GM12891 (cell line): ENCODE data around the gene TTC13.

ENCODE experiments used
- DNase-seq: peaks from one replicate; pipeline ENCODE4 v3.0.0; 2011; ENCODE audit warnings: low spot score; ENCODE audit not compliant: insufficient read length
- FAIRE-seq: peaks from 2 replicates; lab custom pipeline; 2011; peaks lifted over from hg19 to GRCh38; lab: Jason Lieb, UNC
- PAX5 ChIP-seq: IDR thresholded peaks from 2 replicates; pipeline ENCODE4 v1.6.1; 2011; ENCODE audit warnings: low read length, moderate library complexity, mild to moderate bottlenecking; ENCODE audit not compliant: insufficient read depth, severe bottlenecking
- POLR2A ChIP-seq: IDR thresholded peaks from 2 replicates; pipeline ENCODE4 v1.6.1; 2011; ENCODE audit warnings: low read depth, low read length, control low read depth
- POLR2AphosphoS5 ChIP-seq: IDR thresholded peaks from 2 replicates; pipeline ENCODE4 v1.6.1; 2011; ENCODE audit warnings: low read depth, low read length, control low read depth
- POU2F2 ChIP-seq: IDR thresholded peaks from 2 replicates; pipeline ENCODE4 v1.6.1; 2011; ENCODE audit warnings: low read depth, mild to moderate bottlenecking, control low read depth, low read length, moderate library complexity
- SPI1 ChIP-seq: IDR thresholded peaks from 2 replicates; pipeline ENCODE4 v1.6.1; 2011; ENCODE audit warnings: low read depth, low read length, control low read depth
- TAF1 ChIP-seq: IDR thresholded peaks from 2 replicates; pipeline ENCODE4 v1.6.1; 2011; ENCODE audit warnings: low read depth, low read length, control low read depth

The TTC13 gene

DNA sequence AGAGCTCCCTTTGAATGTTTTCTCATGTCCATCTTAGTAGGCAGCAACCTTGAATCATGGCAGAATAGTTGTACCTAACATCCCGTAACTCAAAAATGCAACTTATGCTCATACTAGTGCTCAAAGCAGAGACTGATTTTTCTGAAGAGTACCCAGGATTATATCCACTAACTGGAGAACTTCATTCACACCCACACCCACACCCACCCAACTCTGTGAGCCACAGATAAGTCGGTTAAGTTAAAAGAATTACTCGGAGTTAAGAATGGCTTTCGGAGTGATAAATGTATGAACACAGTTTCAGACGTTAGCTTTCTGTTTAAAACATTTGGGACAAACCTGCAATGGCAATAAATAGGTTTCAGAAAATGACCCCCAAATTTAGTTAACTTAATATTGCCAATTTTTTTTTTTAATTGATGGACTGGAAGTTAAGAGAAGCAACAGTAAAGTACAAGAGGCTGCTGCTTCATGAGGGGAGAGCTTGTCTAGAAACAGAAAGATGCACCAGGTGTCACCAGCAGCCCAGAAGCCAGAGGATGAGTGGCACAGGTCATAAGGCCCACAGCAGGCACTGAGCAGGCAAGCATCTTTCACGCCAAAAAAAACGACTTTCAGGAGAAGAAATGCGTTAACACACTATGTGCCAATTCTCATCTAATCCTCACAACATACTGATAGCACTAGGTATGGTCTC, 61.9 kb downstream of the TTC13 start:
- no peak for TF ChIP-seq POU2F2
- FAIRE-seq (peak; percentile 23), DNase-seq (no peak)

DNA sequence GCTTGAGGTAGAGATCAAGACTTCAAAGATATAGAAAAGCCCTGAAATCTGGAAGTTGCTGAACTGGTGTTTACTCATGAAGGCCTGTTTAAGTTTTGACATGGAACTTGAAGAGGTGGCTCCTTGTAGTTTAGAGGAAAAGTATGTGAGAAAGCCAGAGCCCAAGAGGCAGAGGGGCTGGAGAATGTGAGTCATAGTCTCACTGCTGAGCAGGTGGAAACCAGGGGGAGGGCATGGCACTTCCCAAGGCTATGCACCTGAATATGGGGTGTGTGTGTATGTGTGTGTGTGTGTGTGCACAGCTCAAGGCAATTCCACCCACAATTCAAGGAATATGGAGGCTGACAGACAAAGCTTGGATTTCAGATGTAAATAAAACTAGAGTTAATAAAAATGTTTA, 63.6 kb downstream of the TTC13 start:
- no peak for TF ChIP-seq POLR2AphosphoS5
- TF ChIP-seq POLR2A: no peak
- no peak for TF ChIP-seq PAX5
- FAIRE-seq: no peak
- no peak for DNase-seq

DNA sequence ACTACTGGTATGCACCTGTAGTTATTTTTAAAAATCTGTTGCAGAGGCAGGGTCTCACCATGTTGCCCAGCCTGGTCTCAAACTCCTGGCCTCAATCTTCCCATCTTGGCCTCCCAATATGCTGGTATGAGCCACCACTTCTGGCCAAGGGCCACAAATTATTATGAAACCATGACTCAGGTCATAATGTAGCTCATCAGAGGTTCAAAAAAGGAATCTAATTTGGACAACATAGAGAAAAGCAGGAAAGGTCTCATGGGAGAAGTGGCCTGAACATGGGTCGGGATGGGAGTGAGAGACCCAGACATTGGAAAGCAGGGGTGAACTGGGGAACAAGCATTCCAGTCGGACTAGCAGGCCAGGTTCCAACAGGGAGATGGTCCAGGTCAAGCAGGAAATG, 65.2 kb downstream of the TTC13 start:
- DNase-seq: no peak
- TF ChIP-seq TAF1 (no peak), PAX5 (no peak), POLR2AphosphoS5 (no peak), POLR2A (no peak), POU2F2 (no peak), SPI1 (no peak)
- no peak for FAIRE-seq

DNA sequence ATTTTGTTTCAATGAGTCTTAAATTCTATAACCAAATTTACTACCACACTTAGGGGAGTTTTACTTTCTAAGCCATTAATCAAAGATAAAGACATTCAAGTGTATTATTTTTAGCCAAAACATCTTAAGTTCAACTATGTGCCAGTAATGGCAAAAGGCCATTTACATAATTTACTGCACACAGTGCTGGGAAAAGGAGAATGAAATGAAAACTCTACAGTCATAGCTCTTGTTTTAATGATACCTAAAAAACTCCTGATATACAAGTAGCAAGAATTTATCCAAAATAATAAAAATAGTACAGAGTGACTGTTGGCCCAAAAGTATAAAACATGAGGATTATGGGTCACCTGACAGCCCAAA, 67.9 kb downstream of the TTC13 start:
- DNase-seq (no peak), FAIRE-seq (no peak)
- TF ChIP-seq PAX5 (no peak), TAF1 (no peak)

DNA sequence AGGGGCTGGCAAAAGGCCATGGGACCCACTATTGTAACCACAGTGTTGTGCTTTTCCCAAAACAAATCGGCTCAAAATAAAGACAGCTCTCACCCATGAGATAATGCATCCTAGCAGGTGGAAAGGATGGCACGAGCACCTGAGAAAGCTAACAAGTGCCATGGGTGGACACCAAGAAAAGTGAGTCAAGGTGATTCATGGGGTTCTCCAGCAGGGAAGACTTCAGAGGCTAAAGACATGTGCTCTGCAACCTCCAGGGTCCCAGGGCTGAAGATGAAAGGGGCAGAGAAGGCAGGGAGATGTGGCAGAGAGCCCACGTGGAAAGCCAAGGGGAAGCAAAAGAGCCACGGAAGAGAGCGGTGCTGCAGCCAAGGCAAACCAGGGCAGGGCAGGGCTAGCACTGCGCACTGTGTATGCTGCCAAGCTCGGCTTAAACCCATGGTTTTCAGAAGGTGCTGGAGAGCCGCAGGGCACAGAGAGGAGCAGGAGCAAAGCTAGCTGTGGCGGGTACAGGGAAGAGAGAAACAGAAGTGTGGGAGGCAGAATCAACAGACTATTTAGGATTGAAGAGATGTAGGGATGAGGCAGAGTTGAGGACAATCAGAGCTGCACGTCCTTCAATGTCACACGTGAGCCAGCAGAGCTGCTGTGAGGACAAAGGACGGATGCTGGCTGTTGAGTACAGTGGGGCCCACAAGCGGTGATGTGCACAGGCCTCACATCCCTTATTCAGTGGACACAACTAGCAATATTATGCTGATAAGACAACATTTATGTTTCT, 68.5 kb downstream of the TTC13 start:
- FAIRE-seq: no peak
- no peak for TF ChIP-seq POU2F2
- no peak for TF ChIP-seq POLR2AphosphoS5
- no peak for TF ChIP-seq SPI1
- no peak for TF ChIP-seq POLR2A
- no peak for TF ChIP-seq PAX5
- TF ChIP-seq TAF1: no peak
- no peak for DNase-seq

DNA sequence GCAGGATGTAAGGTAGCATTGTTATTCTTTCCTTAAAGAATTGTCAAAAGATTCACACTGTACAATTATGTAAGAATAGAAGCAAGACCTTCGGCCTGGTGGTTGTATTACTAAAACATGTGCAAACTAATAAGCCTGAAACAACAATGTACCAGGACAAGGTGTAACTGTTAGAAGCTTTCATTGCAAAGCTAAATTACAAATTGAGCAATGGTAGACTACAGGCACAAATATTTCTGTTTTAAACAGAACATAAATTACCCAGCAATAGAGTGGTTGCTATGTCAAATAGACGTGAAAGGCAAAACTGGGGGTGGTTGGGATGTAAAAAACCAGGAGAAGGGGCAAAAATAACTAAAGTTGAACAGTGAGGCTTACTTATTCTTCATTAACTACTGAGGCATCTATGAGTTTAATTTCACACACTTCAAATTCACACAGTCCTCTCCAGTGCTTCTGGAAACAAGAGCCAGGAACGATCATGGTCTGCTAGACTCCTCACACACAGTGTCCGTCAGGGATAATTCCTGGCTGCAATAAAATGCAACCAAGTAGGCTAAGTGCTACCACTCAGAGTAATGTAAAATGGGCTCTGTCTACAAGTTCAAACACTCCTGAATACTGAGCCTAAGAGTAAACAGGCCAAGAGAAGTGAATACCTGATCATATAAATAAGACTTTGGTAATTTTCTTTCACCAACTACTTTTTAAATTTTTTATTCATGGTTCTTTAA, 71.0 kb downstream of the TTC13 start:
- no peak for DNase-seq
- peak; percentile 13 for FAIRE-seq
- TF ChIP-seq POLR2A (no peak), PAX5 (no peak), SPI1 (no peak), POU2F2 (no peak), TAF1 (no peak), POLR2AphosphoS5 (no peak)

DNA sequence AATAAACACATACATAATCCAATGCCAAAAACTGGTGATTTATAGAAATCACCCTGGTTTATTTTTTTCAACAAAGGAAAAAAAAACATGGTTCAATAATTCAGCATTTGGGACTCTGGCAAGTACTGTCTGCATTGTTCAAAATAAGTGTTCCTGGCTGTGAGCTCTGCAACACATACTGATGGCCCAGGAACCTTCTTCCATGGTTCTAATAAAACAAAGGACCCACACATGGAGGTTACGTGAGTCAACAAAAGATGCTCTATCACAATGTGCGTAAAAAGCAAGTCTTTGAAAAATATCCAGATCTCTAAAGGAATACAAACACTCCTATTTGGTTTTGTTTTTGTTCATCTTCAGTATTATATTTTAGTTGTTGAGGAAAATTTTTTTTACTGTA, 72.4 kb downstream of the TTC13 start:
- no peak for FAIRE-seq

DNA sequence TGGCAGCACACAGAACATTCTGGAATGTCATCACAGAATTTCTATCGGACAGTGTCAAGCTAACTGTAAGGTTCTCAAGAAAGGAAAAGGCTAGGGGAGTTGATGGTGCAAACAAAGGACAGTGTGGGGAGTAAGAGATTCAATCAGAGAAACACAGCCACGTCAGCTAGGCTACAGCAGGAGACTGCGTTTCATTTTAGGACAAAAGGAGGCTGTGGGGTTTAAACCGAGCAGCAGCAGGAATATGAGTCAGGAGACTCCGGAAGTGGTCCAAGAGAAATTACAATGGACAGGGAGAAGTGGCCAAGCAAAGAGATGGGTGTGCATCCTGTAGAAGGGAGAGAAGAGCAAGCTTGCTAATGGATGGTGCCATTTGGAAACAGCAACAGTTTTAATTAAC, 72.9 kb downstream of the TTC13 start:
- DNase-seq (no peak), FAIRE-seq (no peak)
- TF ChIP-seq PAX5 (no peak), TAF1 (no peak), POLR2A (no peak), POLR2AphosphoS5 (no peak), SPI1 (no peak), POU2F2 (no peak)

More for the DNA sequence above, 72.4 kb downstream of the TTC13 start:
- TF ChIP-seq SPI1 (no peak), POLR2A (no peak)
- no peak for DNase-seq

DNA sequence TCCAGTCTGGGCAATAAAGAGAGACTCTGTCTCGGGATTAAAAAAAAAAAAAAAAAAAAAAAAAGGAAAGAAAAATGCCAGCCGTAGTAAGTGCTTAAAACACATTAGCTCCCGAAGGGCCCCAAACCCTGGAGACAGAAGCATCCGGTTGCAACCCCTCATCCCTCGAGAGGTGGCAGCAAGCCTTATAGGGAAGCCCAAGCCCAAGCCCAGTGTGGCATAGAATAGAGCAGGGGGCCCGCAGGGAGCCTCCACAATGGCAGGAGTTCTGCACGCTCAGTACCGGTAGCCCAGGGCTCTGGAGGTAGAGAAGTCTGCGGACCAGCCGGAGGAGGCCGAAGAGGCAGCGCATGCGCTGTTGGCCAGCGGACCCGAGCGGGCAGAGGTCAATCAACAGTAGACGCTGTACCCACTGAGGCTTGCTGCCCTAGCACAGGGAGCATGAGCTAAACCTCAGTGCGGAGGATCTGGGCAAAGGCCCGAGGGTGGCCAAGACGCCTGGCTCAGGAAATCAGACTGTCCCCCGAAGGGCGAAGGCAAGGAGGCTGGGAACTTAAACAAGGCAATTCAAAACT, 76.2 kb downstream of the TTC13 start:
- FAIRE-seq: no peak
- TF ChIP-seq POLR2AphosphoS5 (no peak), TAF1 (no peak), PAX5 (no peak), SPI1 (no peak), POLR2A (no peak), POU2F2 (no peak)
- DNase-seq: no peak

DNA sequence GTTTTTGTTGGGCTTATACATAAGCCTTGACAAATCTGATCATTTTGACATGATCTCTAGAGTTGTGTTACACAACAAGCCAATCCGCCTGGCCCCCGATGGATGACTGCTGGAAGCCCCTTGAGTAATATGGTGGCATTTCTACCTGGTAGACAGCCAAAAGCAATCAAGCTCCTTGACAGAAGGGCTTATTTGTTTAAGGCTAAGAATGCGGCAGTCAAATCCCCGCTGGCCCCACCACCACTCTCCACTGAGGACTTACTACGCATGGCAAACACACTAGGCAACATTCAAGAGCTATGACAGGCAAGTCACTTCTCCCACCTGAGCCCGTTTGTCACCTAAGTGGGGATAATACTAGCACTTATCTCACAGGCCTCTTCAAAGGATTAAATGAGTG, 77.0 kb downstream of the TTC13 start:
- no peak for TF ChIP-seq POU2F2
- TF ChIP-seq SPI1: no peak
- TF ChIP-seq POLR2AphosphoS5: no peak
- TF ChIP-seq PAX5: no peak
- no peak for TF ChIP-seq TAF1
- TF ChIP-seq POLR2A: no peak
- DNase-seq: no peak
- FAIRE-seq: no peak
